Spleen (tissue), 7 donors: ENCODE data around the gene RNLS.

Experiments used
- POLR2A ChIP-seq, 3 donors: fragments of 450-650 bp; IDR thresholded peaks; one replicate each; pipeline ENCODE4 v1.5.1; 2017; ENCODE audit warnings: antibody characterized with exemption in 3 of 3, mild to moderate bottlenecking in 1 of 3
- POLR2AphosphoS5 ChIP-seq, 3 donors: sonication (generic); formaldehyde crosslinking; IDR thresholded peaks; one replicate each; pipeline ENCODE4 v1.5.1; 2017; ENCODE audit warnings: antibody characterized with exemption in 3 of 3
- TF ChIP-seq, protein P1 (sequence below), 11 experiments: fragments of 200-600 bp in 7 of 11; fragments of 450-650 bp in 4 of 11; sonication (generic) in 4 of 11; IDR thresholded peaks in 8 of 11; conservative IDR thresholded peaks in 3 of 11; 1 replicate in 7 of 11; 2 replicates in 4 of 11; pipeline versions ENCODE4 v1.4.0 to v1.8.0; 2016 to 2021; ENCODE audit warnings: antibody characterized with exemption in 11 of 11, inconsistent platforms in 4 of 11, mild to moderate bottlenecking in 1 of 11
- donor health status: DM: no; HTN: no; CAD: no; lungs with moderate emphysema.
- donor health status: DM: no; HTN: no; CAD: no.
- donor health status: DM: no; HTN: no; CAD: no.

DNA sequence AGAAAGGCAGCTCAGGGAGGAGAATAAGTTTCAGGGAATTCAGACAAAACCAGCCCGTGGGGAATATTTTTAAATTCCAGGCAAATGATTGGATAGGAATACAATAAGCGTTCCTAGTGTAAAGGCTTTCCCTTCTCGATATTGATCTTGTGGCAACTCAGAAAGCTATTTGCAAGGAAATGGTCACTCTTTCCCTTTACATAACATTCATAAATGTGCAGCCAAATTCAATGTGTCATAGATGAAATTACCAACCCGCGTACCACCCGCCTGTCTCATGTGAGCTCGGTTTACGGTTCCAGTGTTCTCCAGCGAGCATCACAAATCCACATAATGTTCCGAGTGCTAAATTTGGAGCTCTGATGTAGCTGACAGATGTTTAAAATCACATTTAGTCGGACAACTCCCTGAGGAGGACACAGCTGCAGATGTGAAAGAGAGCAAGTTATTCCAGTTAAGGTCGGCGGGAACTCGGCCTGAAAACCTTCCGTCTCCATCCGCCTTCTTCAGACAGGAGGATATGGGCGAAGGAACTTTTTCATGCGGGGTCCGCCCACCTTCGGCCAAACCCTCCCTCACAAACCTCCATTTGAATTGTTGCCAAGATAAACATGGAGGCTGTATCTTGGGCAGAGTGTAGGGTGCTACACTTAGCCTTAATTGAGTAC, 327.0 kb downstream of the RNLS start:
- TF ChIP-seq POLR2A (IDR thresholded peaks at IDR 0.05): no peak
- TF ChIP-seq, protein P1, sequence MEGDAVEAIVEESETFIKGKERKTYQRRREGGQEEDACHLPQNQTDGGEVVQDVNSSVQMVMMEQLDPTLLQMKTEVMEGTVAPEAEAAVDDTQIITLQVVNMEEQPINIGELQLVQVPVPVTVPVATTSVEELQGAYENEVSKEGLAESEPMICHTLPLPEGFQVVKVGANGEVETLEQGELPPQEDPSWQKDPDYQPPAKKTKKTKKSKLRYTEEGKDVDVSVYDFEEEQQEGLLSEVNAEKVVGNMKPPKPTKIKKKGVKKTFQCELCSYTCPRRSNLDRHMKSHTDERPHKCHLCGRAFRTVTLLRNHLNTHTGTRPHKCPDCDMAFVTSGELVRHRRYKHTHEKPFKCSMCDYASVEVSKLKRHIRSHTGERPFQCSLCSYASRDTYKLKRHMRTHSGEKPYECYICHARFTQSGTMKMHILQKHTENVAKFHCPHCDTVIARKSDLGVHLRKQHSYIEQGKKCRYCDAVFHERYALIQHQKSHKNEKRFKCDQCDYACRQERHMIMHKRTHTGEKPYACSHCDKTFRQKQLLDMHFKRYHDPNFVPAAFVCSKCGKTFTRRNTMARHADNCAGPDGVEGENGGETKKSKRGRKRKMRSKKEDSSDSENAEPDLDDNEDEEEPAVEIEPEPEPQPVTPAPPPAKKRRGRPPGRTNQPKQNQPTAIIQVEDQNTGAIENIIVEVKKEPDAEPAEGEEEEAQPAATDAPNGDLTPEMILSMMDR (IDR thresholded peaks at IDR 0.05 in 8 of 11, conservative IDR thresholded peaks at IDR 0.05 in 3 of 11): no peak
- TF ChIP-seq POLR2AphosphoS5 (IDR thresholded peaks at IDR 0.05): peak in 2 of 3 donors; percentile 37 to 71
